ENCODE data around the gene MUL1. TPM values are rescaled to one million over a fixed set of nuclear protein-coding genes. Genes with fewer than 3 reads are reported as not detected.
"Not testable (repeated sequence)": the region's sequence is repeated elsewhere in the genome, so short reads cannot be mapped to it uniquely, and the experiment has no call there.

MUL1 gene
- 18.4 and 31.1 TPM in 2 replicates for total RNA-seq

GRCh38 chr1:20507564-20508410, at the start of gene MUL1:
Gene MUL1 (minus strand): TSS chr1:20508151. CDS start chr1:20508024, 127 bp downstream.
- DNase-seq (ENCODE audit: low read depth in 2 of 2) = peak; percentile 89

GRCh38 chr1:20555758-20556120, 47.8 kb upstream of the MUL1 start:
- no peak for DNase-seq (ENCODE audit: low read depth in 2 of 2)

GRCh38 chr1:20555025-20555757, 47.2 kb upstream of the MUL1 start:
- DNase-seq (ENCODE audit: low read depth in 2 of 2) = no peak

GRCh38 chr1:20552728-20553445, 44.9 kb upstream of the MUL1 start:
- DNase-seq (ENCODE audit: low read depth in 2 of 2) = peak in 1 of 2 donors; percentile 12

- peak in 1 of 2 donors; percentile 15 for DNase-seq (ENCODE audit: low read depth in 2 of 2)
Measured at GRCh38 chr1:20551945-20552727, 44.2 kb upstream of the MUL1 start, which contains the start of gene FAM43B. Gene FAM43B (plus strand): TSS chr1:20552573. CDS start chr1:20552974, 401 bp downstream.

- DNase-seq (ENCODE audit: low read depth in 2 of 2) = no peak
Measured at GRCh38 chr1:20551161-20551560, 43.2 kb upstream of the MUL1 start.

GRCh38 chr1:20546637-20547036, 38.7 kb upstream of the MUL1 start:
- DNase-seq (ENCODE audit: low read depth in 2 of 2) = no peak

- DNase-seq (ENCODE audit: low read depth in 2 of 2) = no peak
Measured at GRCh38 chr1:20540281-20540680, 32.3 kb upstream of the MUL1 start.

GRCh38 chr1:20538760-20539551, 31.0 kb upstream of the MUL1 start:
- no peak for DNase-seq (ENCODE audit: low read depth in 2 of 2)

- no peak for DNase-seq (ENCODE audit: low read depth in 2 of 2)
Measured at GRCh38 chr1:20538227-20538626, 30.3 kb upstream of the MUL1 start.

GRCh38 chr1:20534659-20535417, 26.9 kb upstream of the MUL1 start:
- DNase-seq (ENCODE audit: low read depth in 2 of 2) = no peak

- DNase-seq (ENCODE audit: low read depth in 2 of 2) = no peak
Measured at GRCh38 chr1:20533635-20534034, 25.7 kb upstream of the MUL1 start.

GRCh38 chr1:20530901-20531300, 22.9 kb upstream of the MUL1 start:
- no peak for DNase-seq (ENCODE audit: low read depth in 2 of 2)

- DNase-seq (ENCODE audit: low read depth in 2 of 2) = no peak
Measured at GRCh38 chr1:20530306-20530705, 22.4 kb upstream of the MUL1 start.

GRCh38 chr1:20528221-20528620, 20.3 kb upstream of the MUL1 start:
- DNase-seq (ENCODE audit: low read depth in 2 of 2) = no peak

- DNase-seq (ENCODE audit: low read depth in 2 of 2) = no peak
Measured at GRCh38 chr1:20526267-20526666, 18.3 kb upstream of the MUL1 start.

GRCh38 chr1:20521960-20522861, 14.3 kb upstream of the MUL1 start:
- peak; percentile 35 to 67 for DNase-seq (ENCODE audit: low read depth in 2 of 2)

- not testable (repeated sequence) for DNase-seq (ENCODE audit: low read depth in 2 of 2)
Measured at GRCh38 chr1:20519609-20520262, 11.8 kb upstream of the MUL1 start.

Measured in dermis microvascular lymphatic vessel endothelial cell (primary cell).